PFSK-1 (cell line): Measurements from ENCODE around the gene NCAPD3.

Experiments
- FOXP2 ChIP-seq: optimal IDR thresholded peaks from 2 replicates; pipeline ENCODE3; 2011; ENCODE audit warnings: borderline replicate concordance, control low read depth, inconsistent platforms; ENCODE audit not compliant: insufficient read depth; ENCODE audit errors: extremely low read length, extremely low read depth
- POLR2AphosphoS5 ChIP-seq: IDR thresholded peaks from 2 replicates; pipeline ENCODE4 v1.6.1; 2012; ENCODE audit warnings: low read depth, mild to moderate bottlenecking, control low read depth, low read length, moderate library complexity
- SIN3A ChIP-seq: IDR thresholded peaks from 2 replicates; pipeline ENCODE4 v1.6.1; 2012; ENCODE audit warnings: mild to moderate bottlenecking, low read length, moderate library complexity, borderline replicate concordance; ENCODE audit not compliant: insufficient read depth
- TAF1 ChIP-seq: IDR thresholded peaks from 2 replicates; pipeline ENCODE4 v1.6.1; 2012; ENCODE audit warnings: low read length, control low read depth, borderline replicate concordance; ENCODE audit not compliant: insufficient read depth
- TF ChIP-seq, protein P1 (sequence below), 2 experiments: IDR thresholded peaks; 2 replicates each; pipeline versions ENCODE4 v1.6.1 to v1.8.0; 2011 to 2012; ENCODE audit warnings: low read depth in 2 of 2, low read length in 2 of 2, control low read depth in 1 of 2, inconsistent platforms in 1 of 2, mild to moderate bottlenecking in 1 of 2, moderate library complexity in 1 of 2; ENCODE audit not compliant: insufficient read depth in 1 of 2

NCAPD3 gene

DNA sequence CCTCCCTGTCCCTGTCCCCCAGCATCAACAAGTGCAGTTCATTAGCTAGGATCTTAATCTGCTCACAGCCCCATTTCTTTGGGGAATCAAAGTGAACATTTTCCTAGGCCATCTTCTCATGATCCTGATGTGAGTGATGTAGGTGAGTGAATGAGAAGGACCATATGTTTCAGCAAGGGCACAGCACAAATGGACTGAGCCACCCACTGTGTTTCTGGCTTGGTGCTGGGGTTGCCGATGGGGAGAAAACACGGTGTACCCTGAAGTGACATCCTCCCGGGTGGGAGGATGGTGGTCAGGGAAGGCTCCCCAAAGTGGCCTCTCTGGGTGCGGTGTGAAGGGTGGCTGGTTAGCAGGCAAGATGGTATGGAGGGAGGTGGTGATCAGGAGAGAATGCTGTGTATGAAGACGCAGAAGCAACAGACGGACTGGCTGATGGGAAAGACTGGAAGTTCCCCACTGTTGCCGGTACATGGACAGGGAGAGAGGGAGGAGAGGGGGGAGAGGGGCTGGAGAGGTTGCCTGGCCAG, 82.7 kb downstream of the NCAPD3 start:
- TF ChIP-seq, protein P1, sequence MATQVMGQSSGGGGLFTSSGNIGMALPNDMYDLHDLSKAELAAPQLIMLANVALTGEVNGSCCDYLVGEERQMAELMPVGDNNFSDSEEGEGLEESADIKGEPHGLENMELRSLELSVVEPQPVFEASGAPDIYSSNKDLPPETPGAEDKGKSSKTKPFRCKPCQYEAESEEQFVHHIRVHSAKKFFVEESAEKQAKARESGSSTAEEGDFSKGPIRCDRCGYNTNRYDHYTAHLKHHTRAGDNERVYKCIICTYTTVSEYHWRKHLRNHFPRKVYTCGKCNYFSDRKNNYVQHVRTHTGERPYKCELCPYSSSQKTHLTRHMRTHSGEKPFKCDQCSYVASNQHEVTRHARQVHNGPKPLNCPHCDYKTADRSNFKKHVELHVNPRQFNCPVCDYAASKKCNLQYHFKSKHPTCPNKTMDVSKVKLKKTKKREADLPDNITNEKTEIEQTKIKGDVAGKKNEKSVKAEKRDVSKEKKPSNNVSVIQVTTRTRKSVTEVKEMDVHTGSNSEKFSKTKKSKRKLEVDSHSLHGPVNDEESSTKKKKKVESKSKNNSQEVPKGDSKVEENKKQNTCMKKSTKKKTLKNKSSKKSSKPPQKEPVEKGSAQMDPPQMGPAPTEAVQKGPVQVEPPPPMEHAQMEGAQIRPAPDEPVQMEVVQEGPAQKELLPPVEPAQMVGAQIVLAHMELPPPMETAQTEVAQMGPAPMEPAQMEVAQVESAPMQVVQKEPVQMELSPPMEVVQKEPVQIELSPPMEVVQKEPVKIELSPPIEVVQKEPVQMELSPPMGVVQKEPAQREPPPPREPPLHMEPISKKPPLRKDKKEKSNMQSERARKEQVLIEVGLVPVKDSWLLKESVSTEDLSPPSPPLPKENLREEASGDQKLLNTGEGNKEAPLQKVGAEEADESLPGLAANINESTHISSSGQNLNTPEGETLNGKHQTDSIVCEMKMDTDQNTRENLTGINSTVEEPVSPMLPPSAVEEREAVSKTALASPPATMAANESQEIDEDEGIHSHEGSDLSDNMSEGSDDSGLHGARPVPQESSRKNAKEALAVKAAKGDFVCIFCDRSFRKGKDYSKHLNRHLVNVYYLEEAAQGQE (IDR thresholded peaks at IDR 0.05; ENCODE audit: insufficient read depth in 1 of 2, low read depth in 2 of 2, low read length in 2 of 2), result no peak
- TF ChIP-seq POLR2AphosphoS5, result no peak
- no peak for TF ChIP-seq FOXP2
- no peak for TF ChIP-seq SIN3A
- TF ChIP-seq TAF1, result no peak

DNA sequence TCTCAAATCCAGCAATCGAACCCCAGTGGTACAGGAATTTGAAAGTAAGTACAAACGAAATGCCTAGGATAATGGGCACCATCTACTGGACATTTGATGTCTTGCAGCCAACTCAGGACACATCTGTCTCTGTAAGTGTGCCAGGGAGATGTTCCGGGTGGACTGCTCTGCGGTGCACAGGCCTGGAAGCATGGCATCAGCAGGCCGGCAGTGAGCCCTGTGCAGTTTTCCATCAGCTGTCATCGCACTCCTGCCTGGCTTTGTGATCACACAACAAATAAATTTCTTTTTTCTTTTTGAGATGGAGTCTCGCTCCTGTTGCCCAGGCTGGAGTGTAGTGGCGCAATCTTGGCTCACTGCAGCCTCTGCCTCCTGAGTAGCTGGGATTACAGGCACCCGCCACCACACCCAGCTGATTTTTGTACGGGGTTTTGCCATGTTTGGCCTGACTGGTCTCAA, 83.9 kb downstream of the NCAPD3 start:
- TF ChIP-seq FOXP2 (no peak), SIN3A (no peak), TAF1 (no peak), POLR2AphosphoS5 (no peak)
- TF ChIP-seq, protein P1 (IDR thresholded peaks at IDR 0.05; ENCODE audit: insufficient read depth in 1 of 2, low read depth in 2 of 2, low read length in 2 of 2), result no peak

DNA sequence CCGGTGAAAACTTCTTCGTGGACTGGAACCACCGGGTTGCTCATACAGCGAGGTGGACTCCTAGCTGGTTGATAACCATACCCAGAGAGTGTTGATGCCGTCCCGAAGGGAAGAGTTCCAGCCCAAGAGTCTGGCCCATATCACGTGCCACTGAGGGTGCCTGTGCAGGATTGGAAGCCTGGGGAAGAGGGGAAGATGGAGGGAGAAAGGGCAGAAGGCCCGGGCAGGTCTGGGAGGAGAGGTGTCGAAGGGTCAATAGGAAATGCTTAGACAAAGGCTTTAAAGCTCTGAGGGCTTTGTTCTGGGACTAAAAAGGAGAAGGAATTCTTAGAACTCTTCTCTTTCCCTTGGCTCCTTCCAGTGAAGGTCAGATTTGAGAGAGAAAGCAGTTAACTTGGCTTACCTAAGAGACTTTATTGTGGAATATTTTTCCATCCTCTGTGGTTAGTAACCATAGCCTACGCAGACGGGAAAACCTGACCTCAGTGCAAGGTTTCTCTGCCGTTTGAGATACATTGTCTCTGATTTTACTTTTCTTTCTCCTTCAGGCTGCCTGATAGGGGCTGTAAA, 84.4 kb downstream of the NCAPD3 start:
- TF ChIP-seq SIN3A (no peak), FOXP2 (no peak), TAF1 (no peak), POLR2AphosphoS5 (no peak)
- TF ChIP-seq, protein P1 (IDR thresholded peaks at IDR 0.05; ENCODE audit: insufficient read depth in 1 of 2, low read depth in 2 of 2, low read length in 2 of 2), result no peak

DNA sequence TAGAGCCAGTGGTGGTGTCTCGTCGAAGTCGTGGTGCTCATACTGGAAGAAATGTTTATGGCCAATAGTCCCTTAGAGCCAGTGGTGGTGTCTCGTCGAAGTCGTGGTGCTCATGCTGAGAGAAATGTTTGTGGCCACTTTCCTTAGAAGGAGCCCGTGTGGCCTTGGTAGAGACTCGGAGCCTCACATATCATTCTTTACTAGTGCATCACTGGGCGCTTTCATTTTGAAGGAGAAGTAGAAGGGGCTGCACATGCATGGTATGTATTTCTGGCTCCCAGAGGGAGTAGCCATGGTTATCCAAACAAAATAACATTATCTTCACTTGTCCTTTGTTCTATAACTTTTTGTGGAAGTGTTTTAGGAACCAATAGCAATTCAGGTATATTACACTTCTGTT, 85.4 kb downstream of the NCAPD3 start:
- TF ChIP-seq, protein P1 (IDR thresholded peaks at IDR 0.05; ENCODE audit: insufficient read depth in 1 of 2, low read depth in 2 of 2, low read length in 2 of 2), result no peak
- TF ChIP-seq FOXP2, result no peak
- no peak for TF ChIP-seq POLR2AphosphoS5
- no peak for TF ChIP-seq TAF1
- TF ChIP-seq SIN3A, result no peak

DNA sequence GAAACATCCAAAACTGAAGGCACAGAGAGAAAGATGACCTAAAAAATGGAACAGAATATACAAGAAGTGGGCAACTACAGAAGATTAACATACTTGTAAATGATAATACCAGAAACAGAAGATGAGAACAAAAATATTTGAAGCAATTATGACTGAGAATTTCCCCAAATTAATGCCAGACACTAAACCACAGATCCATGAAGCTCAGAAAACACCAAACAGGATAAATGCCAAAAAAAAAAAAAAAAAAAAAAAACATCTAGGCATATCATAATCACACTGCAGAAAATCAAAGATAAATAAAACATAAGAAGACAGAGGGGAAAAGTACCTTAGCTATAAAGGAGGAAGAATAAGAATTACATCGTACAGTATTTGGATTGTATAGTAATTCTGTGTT, 89.6 kb downstream of the NCAPD3 start:
- TF ChIP-seq POLR2AphosphoS5, result no peak
- no peak for TF ChIP-seq SIN3A
- TF ChIP-seq, protein P1 (IDR thresholded peaks at IDR 0.05; ENCODE audit: insufficient read depth in 1 of 2, low read depth in 2 of 2, low read length in 2 of 2), result no peak
- no peak for TF ChIP-seq TAF1
- no peak for TF ChIP-seq FOXP2
